ENCODE measurements around the gene ZNF362. TPM values are rescaled to one million over a fixed set of nuclear protein-coding genes. Genes with fewer than 3 reads are reported as not detected.

The ZNF362 gene
- total and polyA plus RNA-seq, 10 of the 15 experiments (the other 5 are each of a cell fraction or from before 2014, with no cell fraction given) = 0.74 to 22.8 (median 7.4) TPM

- Histone ChIP-seq H3K4me1 (ENCODE audit: control insufficient read depth, insufficient read depth, low read length) (peaks cover 20% of the 10 kb centered on the region), H3K27me3 (replicated peaks in 1 of 2; ENCODE audit: control insufficient read depth in 2 of 2, insufficient read depth in 2 of 2, low read length in 1 of 2) (no peaks in the 10 kb centered on the region), H4K20me1 (ENCODE audit: control insufficient read depth, insufficient read depth) (no peaks in the 10 kb centered on the region), H2AFZ (ENCODE audit: control insufficient read depth, low read depth, low read length) (no peak overlapping the region), H3K9ac (ENCODE audit: control insufficient read depth, insufficient read depth, low read length) (no peak overlapping the region), H3K79me2 (ENCODE audit: control insufficient read depth, insufficient read depth, low read length) (peaks cover 76% of the 10 kb centered on the region), H3K27ac (ENCODE audit: control insufficient read depth, insufficient read depth) (no peak overlapping the region), H3K9me3 (replicated peaks; ENCODE audit: control insufficient read depth, insufficient read depth, low read length) (no peaks in the 10 kb centered on the region), H3K4me2 (ENCODE audit: control insufficient read depth, insufficient read depth) (no peak overlapping the region; the same call in 1 of the 2 replicates), H3K36me3 (ENCODE audit: control insufficient read depth in 2 of 2, insufficient read depth in 2 of 2, low read length in 1 of 2) (peaks cover 0 to 8% of the 10 kb centered on the region in 2 experiments; a peak in 2 of 4 replicates), H3K4me3 (no peak overlapping the region)
- ChIA-PET POLR2A (no interaction called here), CTCF (interaction anchor here (0.6 to 2.0 kb wide), 3 partner anchors 18 to 45 kb away, joined by 3 to 20 read pairs (median 4); no protein-coding TSS in a partner anchor), SMC1A (ENCODE audit: uncharacterized antibody, unreplicated experiment) (interaction anchor here (0.6 to 1.9 kb wide), 2 partner anchors 10 to 106 kb away, joined by 3 to 4 read pairs; no protein-coding TSS in a partner anchor), RAD21 (ENCODE audit: unreplicated experiment) (no interaction called here)
- ATAC-seq (no peak), FAIRE-seq (no peak), DNase-seq (ENCODE audit: low read depth, low spot score) (no peak)
- no TSS peak for BruUV-seq (replicated peaks)
- intact Hi-C loops (cut with micrococcal nuclease; ENCODE audit: unreplicated experiment) (loop anchor here (10.0 kb wide), 1 partner anchor 216 kb away; no protein-coding TSS in a partner anchor), in situ Hi-C loops (cut with MboI) (no loop called here)
- WGBS (ENCODE audit: insufficient coverage, insufficient replicate concordance, low lambda C conversion rate, missing lambda C conversion rate) = 98% methylated on average over 6 of the region's 6 CpGs
- TF ChIP-seq CUX1 (IDR thresholded peaks at IDR 0.05; ENCODE audit: insufficient replicate concordance, low read depth, low read length) = no peak
- TF ChIP-seq JUND (IDR thresholded peaks at IDR 0.05; ENCODE audit: low read depth, low read length) = no peak
- TF ChIP-seq SMARCA5 (IDR thresholded peaks at IDR 0.05) = no peak
- TF ChIP-seq EED (IDR thresholded peaks at IDR 0.05; ENCODE audit: low read depth) = no peak
- no peak for TF ChIP-seq SUPT20H (IDR thresholded peaks at IDR 0.05; ENCODE audit: borderline replicate concordance, control insufficient read depth, low read depth, low read length)
- TF ChIP-seq, protein P1, sequence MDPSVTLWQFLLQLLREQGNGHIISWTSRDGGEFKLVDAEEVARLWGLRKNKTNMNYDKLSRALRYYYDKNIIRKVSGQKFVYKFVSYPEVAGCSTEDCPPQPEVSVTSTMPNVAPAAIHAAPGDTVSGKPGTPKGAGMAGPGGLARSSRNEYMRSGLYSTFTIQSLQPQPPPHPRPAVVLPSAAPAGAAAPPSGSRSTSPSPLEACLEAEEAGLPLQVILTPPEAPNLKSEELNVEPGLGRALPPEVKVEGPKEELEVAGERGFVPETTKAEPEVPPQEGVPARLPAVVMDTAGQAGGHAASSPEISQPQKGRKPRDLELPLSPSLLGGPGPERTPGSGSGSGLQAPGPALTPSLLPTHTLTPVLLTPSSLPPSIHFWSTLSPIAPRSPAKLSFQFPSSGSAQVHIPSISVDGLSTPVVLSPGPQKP (IDR thresholded peaks at IDR 0.05; ENCODE audit: low read depth, low read length) = no peak
- no peak for TF ChIP-seq MYC (IDR thresholded peaks at IDR 0.05; ENCODE audit: insufficient read depth, insufficient read length, insufficient replicate concordance, low read length, severe bottlenecking)
- TF ChIP-seq, protein P2, sequence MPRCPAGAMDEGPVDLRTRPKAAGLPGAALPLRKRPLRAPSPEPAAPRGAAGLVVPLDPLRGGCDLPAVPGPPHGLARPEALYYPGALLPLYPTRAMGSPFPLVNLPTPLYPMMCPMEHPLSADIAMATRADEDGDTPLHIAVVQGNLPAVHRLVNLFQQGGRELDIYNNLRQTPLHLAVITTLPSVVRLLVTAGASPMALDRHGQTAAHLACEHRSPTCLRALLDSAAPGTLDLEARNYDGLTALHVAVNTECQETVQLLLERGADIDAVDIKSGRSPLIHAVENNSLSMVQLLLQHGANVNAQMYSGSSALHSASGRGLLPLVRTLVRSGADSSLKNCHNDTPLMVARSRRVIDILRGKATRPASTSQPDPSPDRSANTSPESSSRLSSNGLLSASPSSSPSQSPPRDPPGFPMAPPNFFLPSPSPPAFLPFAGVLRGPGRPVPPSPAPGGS (IDR thresholded peaks at IDR 0.05; ENCODE audit: borderline replicate concordance, insufficient read depth, low read depth, low read length, poor library complexity, severe bottlenecking) = no peak
- TF ChIP-seq ATF7 (IDR thresholded peaks at IDR 0.05; ENCODE audit: low read depth) = no peak
- no peak for TF ChIP-seq ZSCAN29 (IDR thresholded peaks at IDR 0.05)
- no peak for TF ChIP-seq ETV6 (conservative IDR thresholded peaks at IDR 0.05 in 1 of 2, IDR thresholded peaks at IDR 0.05 in 1 of 2; ENCODE audit: borderline replicate concordance in 1 of 2, low read depth in 1 of 2)
- TF ChIP-seq MYB (IDR thresholded peaks at IDR 0.05; ENCODE audit: borderline replicate concordance, low read depth, low read length) = no peak
- no peak for TF ChIP-seq BCL11A (IDR thresholded peaks at IDR 0.05; ENCODE audit: low read depth, low read length)
- TF ChIP-seq, protein P3, sequence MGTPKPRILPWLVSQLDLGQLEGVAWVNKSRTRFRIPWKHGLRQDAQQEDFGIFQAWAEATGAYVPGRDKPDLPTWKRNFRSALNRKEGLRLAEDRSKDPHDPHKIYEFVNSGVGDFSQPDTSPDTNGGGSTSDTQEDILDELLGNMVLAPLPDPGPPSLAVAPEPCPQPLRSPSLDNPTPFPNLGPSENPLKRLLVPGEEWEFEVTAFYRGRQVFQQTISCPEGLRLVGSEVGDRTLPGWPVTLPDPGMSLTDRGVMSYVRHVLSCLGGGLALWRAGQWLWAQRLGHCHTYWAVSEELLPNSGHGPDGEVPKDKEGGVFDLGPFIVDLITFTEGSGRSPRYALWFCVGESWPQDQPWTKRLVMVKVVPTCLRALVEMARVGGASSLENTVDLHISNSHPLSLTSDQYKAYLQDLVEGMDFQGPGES (IDR thresholded peaks at IDR 0.05) = no peak
- TF ChIP-seq BACH1 (IDR thresholded peaks at IDR 0.05; ENCODE audit: borderline replicate concordance) = no peak
Measured at GRCh38 chr1:33341190-33341589, 84.9 kb downstream of the ZNF362 start.

Measured in GM12878 (cell line).